ENCODE results near the gene ABR. TPM values are rescaled to one million over a fixed set of nuclear protein-coding genes. Genes with fewer than 3 reads are reported as not detected.
"Not testable (repeated sequence)": the region's sequence is repeated elsewhere in the genome, so short reads cannot be mapped to it uniquely, and the experiment has no call there.

The ABR gene
- total RNA-seq, 1 donor from 2014 or later = 158 TPM

- intact Hi-C loops (cut with DNase I) = no loop called here
- DNase-seq (ENCODE audit: low spot score) = no peak
These were observed 118.8 kb downstream of the ABR start for GRCh38 chr17:1060991-1061390.

GRCh38 chr17:1059131-1059795 is 120.5 kb downstream of the ABR start:
- intact Hi-C loops (cut with DNase I) = loop anchor here (5.0 kb wide), 2 partner anchors 62 to 267 kb away; partner anchors contain the start of gene TIMM22
- no peak for DNase-seq (ENCODE audit: low spot score)

DNA sequence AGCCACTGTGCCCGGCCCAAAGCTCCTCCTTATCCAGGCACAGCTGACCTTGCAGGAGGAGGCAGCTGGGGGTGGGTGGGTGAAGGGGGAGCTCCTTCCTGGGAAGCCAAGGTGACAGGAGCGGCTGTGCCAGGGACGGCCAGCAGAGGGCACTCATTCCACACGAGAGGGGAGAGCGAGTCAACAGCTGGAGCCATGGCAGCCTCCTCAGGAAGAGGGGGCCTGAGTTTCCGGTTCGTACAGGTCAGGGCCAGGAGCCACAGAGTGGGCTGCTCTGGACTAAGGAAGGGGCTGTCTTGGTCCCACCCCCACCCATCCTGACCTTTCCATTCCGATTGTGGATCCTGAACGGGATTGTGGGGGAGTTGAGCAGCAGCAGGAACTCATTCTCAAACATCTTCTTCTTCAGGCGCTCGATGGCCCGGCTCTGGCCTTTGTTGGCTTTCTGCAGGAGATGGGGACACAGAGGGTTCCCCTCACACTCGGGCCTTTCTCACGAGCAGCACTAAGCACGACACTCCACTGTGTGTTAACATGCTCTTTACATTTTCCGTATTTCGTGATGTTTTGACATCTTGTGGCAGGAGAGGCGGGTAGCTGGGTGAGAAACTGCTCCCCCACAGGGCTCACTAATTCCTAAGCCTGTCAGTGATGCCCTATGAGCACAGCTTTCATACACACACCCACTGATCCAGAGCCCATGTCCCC is 121.2 kb downstream of the ABR start:
- peak; percentile 89 for DNase-seq (ENCODE audit: low spot score)
- intact Hi-C loops (cut with DNase I) = loop anchor here (5.0 kb wide), 2 partner anchors 61 to 266 kb away; partner anchors contain the start of gene TIMM22

DNA sequence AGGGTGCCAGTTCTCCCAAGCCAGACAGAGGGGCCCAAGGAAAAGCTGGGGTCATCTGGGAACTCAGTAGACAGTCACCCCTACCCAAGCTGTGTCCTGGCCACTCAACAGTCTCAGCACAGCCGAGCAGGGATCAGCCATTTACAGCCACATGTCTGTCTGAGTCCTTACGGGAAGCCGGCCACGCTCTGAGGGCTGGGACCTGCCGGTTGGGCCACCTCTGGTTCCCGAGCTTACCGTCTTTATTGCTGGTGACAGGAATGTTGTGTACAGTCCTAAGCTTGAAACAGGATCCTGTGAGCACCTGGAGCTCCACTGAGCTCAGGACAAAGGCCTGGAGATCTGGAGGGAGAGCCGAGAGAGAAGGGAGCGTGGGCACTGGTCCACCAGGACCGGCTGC is 123.0 kb downstream of the ABR start:
- intact Hi-C loops (cut with DNase I) = loop anchor here (5.0 kb wide), 2 partner anchors 59 to 264 kb away; partner anchors contain the start of gene TIMM22
- no peak for DNase-seq (ENCODE audit: low spot score)

DNA sequence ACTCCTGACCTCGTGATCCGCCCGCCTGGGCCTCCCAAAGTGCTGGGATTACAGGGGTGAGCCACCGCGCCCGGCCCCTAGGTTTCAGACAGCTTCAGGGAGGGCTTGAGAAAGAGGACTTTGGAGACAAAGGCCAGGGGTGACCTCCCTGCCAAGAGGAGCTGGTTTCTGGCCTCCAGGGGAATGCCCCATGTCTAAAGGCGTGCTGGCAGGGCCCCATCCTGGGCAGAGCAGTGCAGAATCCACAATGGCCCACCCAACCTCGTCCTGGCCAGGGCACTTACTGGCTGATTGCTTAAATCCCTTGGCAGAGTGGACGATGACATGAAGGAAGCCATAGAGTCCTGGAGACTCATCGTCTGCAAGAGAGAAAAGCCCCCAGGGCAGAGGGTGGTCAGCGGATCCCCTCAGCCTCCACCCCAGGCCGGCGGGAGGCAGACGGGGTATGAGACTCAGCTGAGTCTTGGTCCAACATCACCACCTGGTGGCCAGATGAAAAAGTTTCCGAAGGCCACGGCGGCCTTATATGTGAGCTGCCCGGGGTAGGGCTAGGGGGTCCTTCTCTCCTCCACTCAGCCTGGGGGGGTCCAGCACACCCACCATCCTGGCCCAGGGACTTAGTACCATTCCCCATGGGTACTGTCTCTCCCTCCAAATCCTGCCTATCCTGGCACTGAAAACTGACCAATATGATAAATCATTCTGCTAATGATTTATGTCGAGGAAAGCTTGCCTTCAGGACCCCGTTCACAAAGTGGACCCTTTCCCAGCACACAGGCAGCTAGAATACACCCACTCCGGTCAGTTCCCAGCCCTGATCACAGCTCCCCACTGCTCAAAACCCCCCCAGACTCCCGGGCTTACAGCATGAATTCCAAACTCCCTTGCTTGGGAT is 123.8 kb downstream of the ABR start:
- intact Hi-C loops (cut with DNase I) = loop anchor here (5.0 kb wide), 2 partner anchors 59 to 264 kb away; partner anchors contain the start of gene TIMM22
- DNase-seq (ENCODE audit: low spot score) = no peak

GRCh38 chr17:1055231-1055630 is 124.5 kb downstream of the ABR start:
- DNase-seq (ENCODE audit: low spot score) = no peak
- intact Hi-C loops (cut with DNase I) = loop anchor here (5.0 kb wide), 2 partner anchors 58 to 263 kb away; partner anchors contain the start of gene TIMM22

- DNase-seq (ENCODE audit: low spot score) = no peak
- intact Hi-C loops (cut with DNase I) = loop anchor here (5.0 kb wide), 2 partner anchors 57 to 262 kb away; partner anchors contain the start of gene TIMM22
These were observed 125.1 kb downstream of the ABR start for GRCh38 chr17:1054656-1055055.

DNA sequence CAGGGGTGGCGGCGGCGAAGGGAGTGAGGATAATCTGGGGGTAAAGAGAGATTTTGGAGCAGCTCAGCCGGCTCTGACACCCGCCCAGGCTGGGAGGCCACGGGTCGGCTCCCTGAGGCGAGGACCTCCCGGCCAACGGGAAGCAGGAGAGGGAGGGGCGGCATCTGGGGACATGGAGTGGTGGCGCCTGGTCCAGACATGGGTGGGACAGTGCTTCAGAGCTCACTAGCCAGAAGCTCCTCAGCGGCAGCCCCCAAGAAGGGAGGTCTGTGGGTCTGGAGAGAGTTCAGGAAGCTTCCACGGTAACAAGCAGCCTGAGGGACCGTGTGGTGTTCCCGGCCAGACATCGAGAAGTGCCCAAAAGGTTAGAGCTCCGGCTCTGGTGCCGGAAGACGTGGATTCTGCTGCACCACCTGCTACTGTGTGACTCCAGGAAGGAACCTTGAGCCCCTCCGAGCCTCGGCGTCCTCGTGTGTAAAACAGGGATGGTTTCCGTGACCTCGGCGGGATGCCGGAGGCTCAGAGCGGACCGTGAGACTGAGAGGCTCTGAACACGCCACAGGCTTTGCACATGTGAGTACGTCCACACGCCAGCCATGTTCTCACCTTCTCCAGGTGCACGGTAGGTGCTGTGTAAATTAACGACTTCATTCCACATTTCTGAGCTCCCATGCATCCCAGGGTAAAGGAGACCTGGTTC is 126.0 kb downstream of the ABR start:
- intact Hi-C loops (cut with DNase I) = no loop called here
- DNase-seq (ENCODE audit: low spot score) = no peak

DNA sequence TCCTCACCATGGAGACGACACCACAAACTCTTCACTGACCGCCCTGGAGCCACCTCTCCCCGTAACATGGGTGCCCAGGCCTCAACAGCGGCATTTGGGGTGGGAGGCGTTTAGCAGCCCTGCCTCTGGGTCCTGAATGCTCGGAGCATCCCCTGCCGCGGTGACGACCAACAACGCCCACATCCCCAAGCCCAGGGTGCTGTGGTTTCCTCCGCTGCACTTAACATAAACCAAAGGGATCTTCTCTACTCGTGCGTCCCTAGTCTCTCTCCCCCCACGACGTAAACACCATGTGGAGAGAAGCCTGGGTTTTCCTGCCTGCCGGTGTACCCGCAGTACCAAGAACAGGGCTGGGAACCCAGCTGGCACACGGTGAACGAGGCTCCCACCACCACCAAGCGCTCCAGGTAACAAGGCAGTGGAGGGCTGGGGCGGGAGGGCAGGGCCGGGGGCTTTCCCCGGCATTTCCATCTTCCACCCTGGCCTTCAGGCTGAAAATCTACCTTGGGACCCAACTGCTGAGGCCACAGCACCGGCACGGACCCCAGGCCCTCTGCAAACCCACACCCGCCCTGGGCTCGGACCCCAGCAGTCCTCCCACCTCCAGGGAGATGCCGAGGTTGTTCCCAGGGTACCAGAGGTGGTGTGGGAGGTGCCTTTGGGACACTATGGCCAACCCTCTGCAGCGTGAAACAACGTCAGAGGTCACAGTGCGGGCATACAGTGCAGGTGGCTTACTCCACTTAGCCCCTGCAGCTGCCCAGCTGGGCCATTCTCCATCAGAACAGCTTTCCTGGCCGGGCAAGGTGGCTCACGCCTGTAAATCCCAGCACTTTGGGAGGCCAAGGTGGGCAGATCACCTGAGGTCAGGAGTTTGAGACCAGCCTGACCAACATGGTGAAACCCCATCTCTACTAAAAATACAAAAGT is 128.5 kb downstream of the ABR start:
- DNase-seq (ENCODE audit: low spot score) = no peak
- intact Hi-C loops (cut with DNase I) = loop anchor here (2.0 kb wide), 1 partner anchor 46 kb away; no protein-coding TSS in a partner anchor

- intact Hi-C loops (cut with DNase I) = loop anchor here (2.0 kb wide), 1 partner anchor 46 kb away; no protein-coding TSS in a partner anchor
- no peak for DNase-seq (ENCODE audit: low spot score)
These were observed 129.4 kb downstream of the ABR start for GRCh38 chr17:1050246-1050995.

DNA sequence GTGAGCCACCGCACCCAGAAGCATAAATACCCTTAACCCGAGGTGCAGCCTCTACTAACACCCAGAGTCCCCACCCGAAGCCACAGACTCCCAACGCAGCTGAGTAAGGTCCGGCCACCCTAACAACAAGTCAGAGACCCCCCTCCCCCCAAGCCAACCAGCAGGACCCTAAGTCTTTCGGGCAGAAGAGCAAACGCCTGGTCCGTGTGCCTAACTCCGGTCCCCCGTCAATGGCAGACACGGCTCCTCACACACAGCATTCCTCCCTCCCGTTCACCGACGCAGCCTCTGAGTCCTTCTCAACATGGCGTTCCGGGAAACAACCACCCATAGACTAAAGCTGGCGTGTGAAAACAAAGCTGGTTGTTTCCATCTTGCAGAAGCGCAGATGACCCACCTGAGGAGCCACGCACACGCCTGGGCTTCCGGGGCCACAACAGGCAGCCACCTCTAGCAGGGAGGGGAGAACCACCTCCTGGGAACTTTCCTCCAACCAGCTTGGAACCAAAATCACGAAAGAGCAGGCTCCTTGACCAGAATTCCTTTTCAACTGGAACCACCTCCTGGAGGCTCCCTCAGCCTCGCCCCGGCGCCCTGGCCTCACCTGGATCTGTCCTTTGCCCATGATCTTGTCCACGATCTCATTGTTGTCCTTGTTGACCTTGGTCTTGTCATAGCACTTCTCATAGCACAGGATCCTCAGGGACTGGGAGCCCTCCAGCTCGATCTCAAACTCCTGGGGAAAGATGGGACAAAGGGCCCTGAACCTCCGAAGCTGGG is 130.1 kb downstream of the ABR start:
- intact Hi-C loops (cut with DNase I) = loop anchor here (2.0 kb wide), 1 partner anchor 45 kb away; no protein-coding TSS in a partner anchor
- no peak for DNase-seq (ENCODE audit: low spot score)

DNA sequence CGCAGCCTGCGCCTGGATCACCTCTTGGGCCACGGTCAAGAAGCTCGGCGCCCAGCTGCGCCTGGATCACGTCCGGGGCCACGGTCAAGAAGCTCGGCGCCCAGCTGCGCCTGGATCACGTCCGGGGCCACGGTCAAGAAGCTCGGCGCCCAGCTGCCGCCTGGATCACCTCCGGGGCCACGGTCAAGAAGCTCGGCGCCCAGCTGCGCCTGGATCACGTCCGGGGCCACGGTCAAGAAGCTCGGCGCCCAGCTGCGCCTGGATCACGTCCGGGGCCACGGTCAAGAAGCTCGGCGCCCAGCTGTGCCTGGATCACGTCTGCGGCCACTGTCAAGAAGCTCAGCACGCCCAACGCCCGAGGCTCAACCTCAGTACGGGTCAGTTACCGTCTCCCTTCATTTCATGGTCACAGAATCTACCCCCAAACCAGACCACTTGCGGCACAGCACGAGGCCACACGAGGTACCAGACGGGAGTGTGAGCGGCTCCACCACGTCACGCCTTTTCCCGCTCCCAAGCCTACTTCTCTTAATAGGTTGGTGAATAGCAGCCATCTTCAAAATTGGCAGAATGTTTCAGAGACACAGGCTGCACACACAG is 131.2 kb downstream of the ABR start:
- intact Hi-C loops (cut with DNase I); DNase-seq (ENCODE audit: low spot score): not testable (repeated sequence)

- no peak for DNase-seq (ENCODE audit: low spot score)
- intact Hi-C loops (cut with DNase I) = loop anchor here (1.0 kb wide), 1 partner anchor 29 kb away; no protein-coding TSS in a partner anchor
These were observed 131.8 kb downstream of the ABR start for GRCh38 chr17:1047879-1048470.

DNA sequence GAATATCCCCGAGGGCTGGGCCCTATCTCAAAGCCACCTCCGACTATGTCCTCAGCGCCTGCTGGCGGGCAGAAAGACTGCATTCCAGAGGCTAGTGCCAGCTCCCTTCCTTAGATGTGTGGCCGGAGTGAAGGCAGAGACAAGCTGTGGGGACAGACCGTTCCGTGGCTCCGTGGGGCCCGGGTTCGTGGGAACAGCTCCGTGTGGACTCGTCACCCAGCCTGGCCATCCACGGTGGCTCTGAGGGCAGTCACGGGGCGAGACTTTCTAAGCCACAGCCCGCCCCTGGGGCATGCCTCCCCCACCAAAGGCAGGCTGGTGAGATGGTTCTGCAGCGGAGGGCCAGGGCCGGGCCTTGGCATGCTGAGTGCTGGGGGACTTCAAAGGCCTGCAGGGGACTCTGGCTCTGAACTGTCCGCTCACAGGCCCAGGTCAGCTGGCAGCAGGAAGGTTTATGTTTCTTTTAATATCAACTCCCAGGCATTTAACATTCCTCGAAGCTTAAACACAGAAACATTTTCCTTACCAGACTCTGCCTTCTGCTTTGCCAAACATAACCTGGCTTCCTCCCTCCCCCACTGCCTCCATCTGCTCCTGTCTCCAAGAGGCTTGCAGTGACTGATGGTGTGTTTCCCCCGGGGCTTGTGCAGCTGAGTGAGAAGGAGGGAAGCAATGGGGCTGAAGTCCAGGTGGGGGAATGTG is 132.5 kb downstream of the ABR start:
- intact Hi-C loops (cut with DNase I) = loop anchor here (1.0 kb wide), 1 partner anchor 28 kb away; no protein-coding TSS in a partner anchor
- DNase-seq (ENCODE audit: low spot score) = no peak

- intact Hi-C loops (cut with DNase I) = no loop called here
- no peak for DNase-seq (ENCODE audit: low spot score)
These were observed 134.3 kb downstream of the ABR start for GRCh38 chr17:1045456-1045855.

All from cardiac septum (tissue), 1 donor.